ENCODE results near the gene NPAS3.

The NPAS3 gene

GRCh38 chr14:32900547-32900946 lies 38.1 kb upstream of the NPAS3 start:
- POLR2A ChIA-PET = no interaction called here
- Histone ChIP-seq H3K9me3 (ENCODE audit: control insufficient read depth, insufficient read depth, low read depth, low read length) (no peaks in the 10 kb centered on the region), H3K36me3 (ENCODE audit: control insufficient read depth in 2 of 2, insufficient read depth in 1 of 2, low read length in 2 of 2) (no peaks in the 10 kb centered on the region), H3K27ac (ENCODE audit: extremely low read depth, low read depth, low read length) (no peak overlapping the region), H3K4me1 (ENCODE audit: control insufficient read depth, insufficient read depth, low read length) (0 out of 2 replicates have a peak, but pooled peaks cover 5% of the 10 kb centered on the region), H3K4me3 (ENCODE audit: low read depth, low read length) (no peak overlapping the region)
- CTCF ChIA-PET = interaction anchor here (0.6 kb wide), 1 partner anchor 86 kb away, joined by 3 read pairs; no protein-coding TSS in a partner anchor
- TF ChIP-seq MYNN (tag by site-specific recombination; IDR thresholded peaks at IDR 0.05; ENCODE audit: borderline replicate concordance) (no peak), ZNF76 (tag by site-specific recombination; IDR thresholded peaks at IDR 0.05; ENCODE audit: borderline replicate concordance, low read depth) (no peak), ZFP37 (tag by site-specific recombination; IDR thresholded peaks at IDR 0.05) (no peak), ZNF211 (tag by site-specific recombination; IDR thresholded peaks at IDR 0.05; ENCODE audit: low read depth) (no peak), ZNF473 (tag by site-specific recombination; IDR thresholded peaks at IDR 0.05) (no peak), ZNF354C (tag by site-specific recombination; IDR thresholded peaks at IDR 0.05; ENCODE audit: borderline replicate concordance, low read depth) (no peak), ZBTB8A (tag by site-specific recombination; IDR thresholded peaks at IDR 0.05) (no peak), ZNF837 (tag by site-specific recombination; IDR thresholded peaks at IDR 0.05) (no peak), ZBTB1 (tag by site-specific recombination; IDR thresholded peaks at IDR 0.05) (no peak), ZNF654 (tag by site-specific recombination; IDR thresholded peaks at IDR 0.05; ENCODE audit: low read depth) (no peak), ZNF239 (tag by site-specific recombination; IDR thresholded peaks at IDR 0.05) (no peak)
- TF ChIP-seq, protein P1, sequence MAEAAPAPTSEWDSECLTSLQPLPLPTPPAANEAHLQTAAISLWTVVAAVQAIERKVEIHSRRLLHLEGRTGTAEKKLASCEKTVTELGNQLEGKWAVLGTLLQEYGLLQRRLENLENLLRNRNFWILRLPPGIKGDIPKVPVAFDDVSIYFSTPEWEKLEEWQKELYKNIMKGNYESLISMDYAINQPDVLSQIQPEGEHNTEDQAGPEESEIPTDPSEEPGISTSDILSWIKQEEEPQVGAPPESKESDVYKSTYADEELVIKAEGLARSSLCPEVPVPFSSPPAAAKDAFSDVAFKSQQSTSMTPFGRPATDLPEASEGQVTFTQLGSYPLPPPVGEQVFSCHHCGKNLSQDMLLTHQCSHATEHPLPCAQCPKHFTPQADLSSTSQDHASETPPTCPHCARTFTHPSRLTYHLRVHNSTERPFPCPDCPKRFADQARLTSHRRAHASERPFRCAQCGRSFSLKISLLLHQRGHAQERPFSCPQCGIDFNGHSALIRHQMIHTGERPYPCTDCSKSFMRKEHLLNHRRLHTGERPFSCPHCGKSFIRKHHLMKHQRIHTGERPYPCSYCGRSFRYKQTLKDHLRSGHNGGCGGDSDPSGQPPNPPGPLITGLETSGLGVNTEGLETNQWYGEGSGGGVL (tag by site-specific recombination; IDR thresholded peaks at IDR 0.05) = no peak
- TF ChIP-seq, protein P2, sequence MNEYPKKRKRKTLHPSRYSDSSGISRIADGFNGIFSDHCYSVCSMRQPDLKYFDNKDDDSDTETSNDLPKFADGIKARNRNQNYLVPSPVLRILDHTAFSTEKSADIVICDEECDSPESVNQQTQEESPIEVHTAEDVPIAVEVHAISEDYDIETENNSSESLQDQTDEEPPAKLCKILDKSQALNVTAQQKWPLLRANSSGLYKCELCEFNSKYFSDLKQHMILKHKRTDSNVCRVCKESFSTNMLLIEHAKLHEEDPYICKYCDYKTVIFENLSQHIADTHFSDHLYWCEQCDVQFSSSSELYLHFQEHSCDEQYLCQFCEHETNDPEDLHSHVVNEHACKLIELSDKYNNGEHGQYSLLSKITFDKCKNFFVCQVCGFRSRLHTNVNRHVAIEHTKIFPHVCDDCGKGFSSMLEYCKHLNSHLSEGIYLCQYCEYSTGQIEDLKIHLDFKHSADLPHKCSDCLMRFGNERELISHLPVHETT (tag by site-specific recombination; IDR thresholded peaks at IDR 0.05) = no peak

GRCh38 chr14:32905013-32905412 lies 33.7 kb upstream of the NPAS3 start:
- ChIA-PET POLR2A (no interaction called here), CTCF (no interaction called here)
- Histone ChIP-seq H3K9me3 (ENCODE audit: control insufficient read depth, insufficient read depth, low read depth, low read length) (no peaks in the 10 kb centered on the region), H3K4me3 (ENCODE audit: low read depth, low read length) (no peak overlapping the region), H3K4me1 (ENCODE audit: control insufficient read depth, insufficient read depth, low read length) (no peaks in the 10 kb centered on the region), H3K27ac (ENCODE audit: extremely low read depth, low read depth, low read length) (no peak overlapping the region), H3K36me3 (ENCODE audit: control insufficient read depth in 2 of 2, insufficient read depth in 1 of 2, low read length in 2 of 2) (no peaks in the 10 kb centered on the region)
- TF ChIP-seq, protein P3, sequence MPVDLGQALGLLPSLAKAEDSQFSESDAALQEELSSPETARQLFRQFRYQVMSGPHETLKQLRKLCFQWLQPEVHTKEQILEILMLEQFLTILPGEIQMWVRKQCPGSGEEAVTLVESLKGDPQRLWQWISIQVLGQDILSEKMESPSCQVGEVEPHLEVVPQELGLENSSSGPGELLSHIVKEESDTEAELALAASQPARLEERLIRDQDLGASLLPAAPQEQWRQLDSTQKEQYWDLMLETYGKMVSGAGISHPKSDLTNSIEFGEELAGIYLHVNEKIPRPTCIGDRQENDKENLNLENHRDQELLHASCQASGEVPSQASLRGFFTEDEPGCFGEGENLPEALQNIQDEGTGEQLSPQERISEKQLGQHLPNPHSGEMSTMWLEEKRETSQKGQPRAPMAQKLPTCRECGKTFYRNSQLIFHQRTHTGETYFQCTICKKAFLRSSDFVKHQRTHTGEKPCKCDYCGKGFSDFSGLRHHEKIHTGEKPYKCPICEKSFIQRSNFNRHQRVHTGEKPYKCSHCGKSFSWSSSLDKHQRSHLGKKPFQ (tag by site-specific recombination; IDR thresholded peaks at IDR 0.05) = no peak
- TF ChIP-seq KLF16 (tag by site-specific recombination; IDR thresholded peaks at IDR 0.05) (no peak), ZSCAN30 (tag by site-specific recombination; IDR thresholded peaks at IDR 0.05) (no peak), ZBTB1 (tag by site-specific recombination; IDR thresholded peaks at IDR 0.05) (no peak), GFI1B (tag by site-specific recombination; IDR thresholded peaks at IDR 0.05) (no peak), ZNF239 (tag by site-specific recombination; IDR thresholded peaks at IDR 0.05) (no peak), ZNF362 (tag by site-specific recombination; IDR thresholded peaks at IDR 0.05) (no peak), REST (tag by site-specific recombination; IDR thresholded peaks at IDR 0.05) (no peak), ZNF114 (tag by site-specific recombination; IDR thresholded peaks at IDR 0.05) (no peak), ZNF843 (tag by site-specific recombination; IDR thresholded peaks at IDR 0.05) (no peak), ZNF560 (tag by site-specific recombination; IDR thresholded peaks at IDR 0.05; ENCODE audit: borderline replicate concordance) (no peak), IKZF3 (tag by site-specific recombination; IDR thresholded peaks at IDR 0.05) (no peak), ZNF214 (tag by site-specific recombination; IDR thresholded peaks at IDR 0.05; ENCODE audit: borderline replicate concordance) (no peak), SALL2 (tag by site-specific recombination; IDR thresholded peaks at IDR 0.05; ENCODE audit: borderline replicate concordance) (no peak)
